Panc1 (cell line): ENCODE measurements around the gene ANTXR1.

Experiments
- SIN3A ChIP-seq: IDR thresholded peaks from 2 replicates; pipeline ENCODE4 v1.6.1; 2012; ENCODE audit warnings: low read depth, mild to moderate bottlenecking, low read length, moderate library complexity, borderline replicate concordance; ENCODE audit not compliant: insufficient read depth
- TCF7L2 ChIP-seq: IDR thresholded peaks from 2 replicates; pipeline ENCODE4 v1.6.1; 2011; ENCODE audit warnings: mild to moderate bottlenecking, low read depth, low read length, inconsistent platforms
- TF ChIP-seq, protein P1 (sequence below): fragments of 450-650 bp; IDR thresholded peaks from 2 replicates; pipeline ENCODE4 v1.5.1; 2017; ENCODE audit warnings: mild to moderate bottlenecking

- TF ChIP-seq, protein P1, sequence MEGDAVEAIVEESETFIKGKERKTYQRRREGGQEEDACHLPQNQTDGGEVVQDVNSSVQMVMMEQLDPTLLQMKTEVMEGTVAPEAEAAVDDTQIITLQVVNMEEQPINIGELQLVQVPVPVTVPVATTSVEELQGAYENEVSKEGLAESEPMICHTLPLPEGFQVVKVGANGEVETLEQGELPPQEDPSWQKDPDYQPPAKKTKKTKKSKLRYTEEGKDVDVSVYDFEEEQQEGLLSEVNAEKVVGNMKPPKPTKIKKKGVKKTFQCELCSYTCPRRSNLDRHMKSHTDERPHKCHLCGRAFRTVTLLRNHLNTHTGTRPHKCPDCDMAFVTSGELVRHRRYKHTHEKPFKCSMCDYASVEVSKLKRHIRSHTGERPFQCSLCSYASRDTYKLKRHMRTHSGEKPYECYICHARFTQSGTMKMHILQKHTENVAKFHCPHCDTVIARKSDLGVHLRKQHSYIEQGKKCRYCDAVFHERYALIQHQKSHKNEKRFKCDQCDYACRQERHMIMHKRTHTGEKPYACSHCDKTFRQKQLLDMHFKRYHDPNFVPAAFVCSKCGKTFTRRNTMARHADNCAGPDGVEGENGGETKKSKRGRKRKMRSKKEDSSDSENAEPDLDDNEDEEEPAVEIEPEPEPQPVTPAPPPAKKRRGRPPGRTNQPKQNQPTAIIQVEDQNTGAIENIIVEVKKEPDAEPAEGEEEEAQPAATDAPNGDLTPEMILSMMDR, result no peak
- TF ChIP-seq TCF7L2, result no peak
- no peak for TF ChIP-seq SIN3A
These were observed 48.5 kb downstream of the ANTXR1 start for GRCh38 chr2:69061525-69061924.
